Panc1 (cell line): Measurements from ENCODE around the gene TIMM13. TPM values are rescaled to one million over a fixed set of nuclear protein-coding genes. Genes with fewer than 3 reads are reported as not detected.

Source experiments
- ATAC-seq: fragments of 200-7000 bp; cut with Tn5 transposase; 2 replicates; pipeline ENCODE4 v1.9.1; 2020; ENCODE audit warnings: mild to moderate bottlenecking, moderate library complexity
- BruUV-seq: library from RNA; stranded (reverse); fragments of 400-500 nt; replicated peaks from 2 replicates; lab custom pipeline; 2021; lab: Mats Ljungman, UMichigan
- CTCF ChIA-PET: fragments of 300-600 bp; sonication (Branson Sonifier 250); formaldehyde crosslinking; loops from one replicate; lab custom pipeline; 2022; ENCODE audit warnings: antibody characterized with exemption; lab: Charles Lee
- POLR2A ChIA-PET: fragments of 300-600 bp; sonication (Branson Sonifier 250); formaldehyde crosslinking; loops from one replicate; lab custom pipeline; 2022; ENCODE audit warnings: antibody characterized with exemption; lab: Charles Lee
- DNase-seq: peaks from one replicate; pipeline ENCODE4 v3.0.0-alpha.2; 2010; ENCODE audit warnings: low read depth, low spot score
- H3K27ac ChIP-seq: 2 replicates; pipeline ENCODE4 v1.5.1; 2011; ENCODE audit warnings: mild to moderate bottlenecking, low read length, inconsistent platforms
- H3K27me3 ChIP-seq: fragments of 200-500 bp; sonication (Bioruptor generic); 2 replicates; pipeline ENCODE4 v1.6.0; 2014; ENCODE audit warnings: low read length, inconsistent platforms; ENCODE audit not compliant: control insufficient read depth, insufficient read depth
- H3K36me3 ChIP-seq: fragments of 200-500 bp; sonication (Bioruptor generic); 2 replicates; pipeline ENCODE4 v1.5.1; 2014; ENCODE audit warnings: inconsistent platforms, mild to moderate bottlenecking, low read length, moderate library complexity; ENCODE audit not compliant: control insufficient read depth, insufficient read depth
- H3K4me1 ChIP-seq: 2 replicates; pipeline ENCODE4 v1.5.1; 2011; ENCODE audit warnings: inconsistent platforms, mild to moderate bottlenecking, low read length, moderate library complexity; ENCODE audit not compliant: control insufficient read depth, insufficient read depth
- H3K4me3 ChIP-seq, 2 experiments: 2 replicates each; pipeline ENCODE4 v1.5.1; 2011 to 2012; ENCODE audit warnings: low read depth in 2 of 2, low read length in 2 of 2, mild to moderate bottlenecking in 2 of 2, inconsistent platforms in 1 of 2, moderate library complexity in 1 of 2
- H3K9me3 ChIP-seq: fragments of 200-500 bp; sonication (Bioruptor generic); 2 replicates; pipeline ENCODE4 v1.5.1; 2014; ENCODE audit warnings: low read depth, mild to moderate bottlenecking, inconsistent platforms, low read length, moderate library complexity; ENCODE audit not compliant: control insufficient read depth, insufficient read depth
- POLR2AphosphoS5 ChIP-seq: IDR thresholded peaks from 2 replicates; pipeline ENCODE4 v1.6.1; 2012; ENCODE audit warnings: mild to moderate bottlenecking, low read depth, low read length, moderate library complexity
- SIN3A ChIP-seq: IDR thresholded peaks from 2 replicates; pipeline ENCODE4 v1.6.1; 2012; ENCODE audit warnings: low read depth, mild to moderate bottlenecking, low read length, moderate library complexity, borderline replicate concordance; ENCODE audit not compliant: insufficient read depth
- TCF7L2 ChIP-seq: IDR thresholded peaks from 2 replicates; pipeline ENCODE4 v1.6.1; 2011; ENCODE audit warnings: mild to moderate bottlenecking, low read depth, low read length, inconsistent platforms
- in situ Hi-C: cut with HindIII; loops from 2 replicates; pipeline ENCODE4 v1.10.0; 2016; ENCODE audit warnings: low sequenced_read_pairs, low pct_unique_long_range_greater_than_20kb
- intact Hi-C: fragments of 100-400 bp; cut with micrococcal nuclease; formaldehyde crosslinking; loops from one replicate; pipeline ENCODE4 v1.10.0; 2022; ENCODE audit not compliant: unreplicated experiment
- microRNA-seq: library from miRNA; unstranded; fragments of <30 nt; microRNA quantifications from one replicate; pipeline ENCODE4 v1.1.0, GENCODE V29; 2020; ENCODE audit not compliant: unreplicated experiment
- total RNA-seq: library from RNA; stranded (reverse); gene quantifications from one replicate; pipeline ENCODE4 v1.2.1, GENCODE V29; 2021; ENCODE audit not compliant: unreplicated experiment
- TF ChIP-seq, protein P1 (sequence below): fragments of 450-650 bp; IDR thresholded peaks from 2 replicates; pipeline ENCODE4 v1.5.1; 2017; ENCODE audit warnings: mild to moderate bottlenecking
- TF ChIP-seq, protein P2 (sequence below), 2 experiments: IDR thresholded peaks; 2 replicates each; pipeline ENCODE4 v1.6.1; 2011 to 2012; ENCODE audit warnings: low read depth in 2 of 2, control low read depth in 1 of 2, low read length in 1 of 2, mild to moderate bottlenecking in 1 of 2, moderate library complexity in 1 of 2; ENCODE audit not compliant: insufficient read depth in 1 of 2

TIMM13 gene
- total RNA-seq, 1 experiment from 2014 or later, result 128 TPM

DNA sequence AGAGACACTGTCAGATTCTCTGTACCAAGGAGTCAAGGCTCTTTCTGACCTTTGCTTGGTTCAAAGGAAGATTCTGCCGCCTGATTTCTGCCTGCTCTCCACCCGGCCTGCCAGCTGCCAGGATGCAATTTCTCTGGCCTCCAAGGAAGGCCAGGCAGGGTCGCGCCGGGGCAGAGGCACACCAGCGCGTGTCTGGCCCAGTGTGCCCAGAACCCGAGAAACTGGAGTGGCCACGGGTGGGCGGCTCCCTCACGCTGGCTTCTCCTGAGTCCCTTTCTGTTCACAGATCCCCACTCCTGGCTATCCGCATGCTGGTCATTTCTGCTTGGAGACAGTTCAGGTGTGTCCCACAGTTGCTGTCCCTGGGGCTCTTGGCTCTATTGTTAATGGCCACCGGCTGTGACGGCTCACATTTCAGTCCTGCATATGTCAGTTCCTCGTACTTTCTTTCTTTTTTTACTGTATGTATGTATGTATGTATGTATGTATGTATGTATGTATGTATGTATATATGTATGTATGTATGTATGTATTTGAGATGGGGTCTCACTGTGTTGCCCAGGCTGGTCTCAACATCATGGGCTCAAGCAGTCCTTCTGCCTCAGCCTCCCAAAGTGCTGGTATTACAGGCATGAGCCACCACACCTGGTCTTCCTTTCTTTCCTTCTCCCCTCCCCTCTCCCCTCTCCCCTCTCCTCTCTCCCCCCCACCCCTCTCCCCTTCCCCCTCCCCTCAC, 50.4 kb downstream of the TIMM13 start:
- Histone ChIP-seq H3K4me1 (no peaks in the 10 kb centered on the region), H3K27ac (no peak overlapping the region), H3K9me3 (no peaks in the 10 kb centered on the region), H3K27me3 (no peaks in the 10 kb centered on the region), H3K4me3 (no peak overlapping the region), H3K36me3 (no peaks in the 10 kb centered on the region)
- DNase-seq, result no peak
- ATAC-seq, result peak; percentile 59; the same call in 1 of the 2 replicates
- intact Hi-C loops (no loop called here), in situ Hi-C loops (no loop called here)
- no TSS peak for BruUV-seq
- ChIA-PET POLR2A (no interaction called here), CTCF (no interaction called here)
- no peak for TF ChIP-seq TCF7L2
- TF ChIP-seq SIN3A, result no peak
- TF ChIP-seq POLR2AphosphoS5, result no peak
- TF ChIP-seq, protein P1, sequence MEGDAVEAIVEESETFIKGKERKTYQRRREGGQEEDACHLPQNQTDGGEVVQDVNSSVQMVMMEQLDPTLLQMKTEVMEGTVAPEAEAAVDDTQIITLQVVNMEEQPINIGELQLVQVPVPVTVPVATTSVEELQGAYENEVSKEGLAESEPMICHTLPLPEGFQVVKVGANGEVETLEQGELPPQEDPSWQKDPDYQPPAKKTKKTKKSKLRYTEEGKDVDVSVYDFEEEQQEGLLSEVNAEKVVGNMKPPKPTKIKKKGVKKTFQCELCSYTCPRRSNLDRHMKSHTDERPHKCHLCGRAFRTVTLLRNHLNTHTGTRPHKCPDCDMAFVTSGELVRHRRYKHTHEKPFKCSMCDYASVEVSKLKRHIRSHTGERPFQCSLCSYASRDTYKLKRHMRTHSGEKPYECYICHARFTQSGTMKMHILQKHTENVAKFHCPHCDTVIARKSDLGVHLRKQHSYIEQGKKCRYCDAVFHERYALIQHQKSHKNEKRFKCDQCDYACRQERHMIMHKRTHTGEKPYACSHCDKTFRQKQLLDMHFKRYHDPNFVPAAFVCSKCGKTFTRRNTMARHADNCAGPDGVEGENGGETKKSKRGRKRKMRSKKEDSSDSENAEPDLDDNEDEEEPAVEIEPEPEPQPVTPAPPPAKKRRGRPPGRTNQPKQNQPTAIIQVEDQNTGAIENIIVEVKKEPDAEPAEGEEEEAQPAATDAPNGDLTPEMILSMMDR, result no peak
- TF ChIP-seq, protein P2, sequence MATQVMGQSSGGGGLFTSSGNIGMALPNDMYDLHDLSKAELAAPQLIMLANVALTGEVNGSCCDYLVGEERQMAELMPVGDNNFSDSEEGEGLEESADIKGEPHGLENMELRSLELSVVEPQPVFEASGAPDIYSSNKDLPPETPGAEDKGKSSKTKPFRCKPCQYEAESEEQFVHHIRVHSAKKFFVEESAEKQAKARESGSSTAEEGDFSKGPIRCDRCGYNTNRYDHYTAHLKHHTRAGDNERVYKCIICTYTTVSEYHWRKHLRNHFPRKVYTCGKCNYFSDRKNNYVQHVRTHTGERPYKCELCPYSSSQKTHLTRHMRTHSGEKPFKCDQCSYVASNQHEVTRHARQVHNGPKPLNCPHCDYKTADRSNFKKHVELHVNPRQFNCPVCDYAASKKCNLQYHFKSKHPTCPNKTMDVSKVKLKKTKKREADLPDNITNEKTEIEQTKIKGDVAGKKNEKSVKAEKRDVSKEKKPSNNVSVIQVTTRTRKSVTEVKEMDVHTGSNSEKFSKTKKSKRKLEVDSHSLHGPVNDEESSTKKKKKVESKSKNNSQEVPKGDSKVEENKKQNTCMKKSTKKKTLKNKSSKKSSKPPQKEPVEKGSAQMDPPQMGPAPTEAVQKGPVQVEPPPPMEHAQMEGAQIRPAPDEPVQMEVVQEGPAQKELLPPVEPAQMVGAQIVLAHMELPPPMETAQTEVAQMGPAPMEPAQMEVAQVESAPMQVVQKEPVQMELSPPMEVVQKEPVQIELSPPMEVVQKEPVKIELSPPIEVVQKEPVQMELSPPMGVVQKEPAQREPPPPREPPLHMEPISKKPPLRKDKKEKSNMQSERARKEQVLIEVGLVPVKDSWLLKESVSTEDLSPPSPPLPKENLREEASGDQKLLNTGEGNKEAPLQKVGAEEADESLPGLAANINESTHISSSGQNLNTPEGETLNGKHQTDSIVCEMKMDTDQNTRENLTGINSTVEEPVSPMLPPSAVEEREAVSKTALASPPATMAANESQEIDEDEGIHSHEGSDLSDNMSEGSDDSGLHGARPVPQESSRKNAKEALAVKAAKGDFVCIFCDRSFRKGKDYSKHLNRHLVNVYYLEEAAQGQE (IDR thresholded peaks at IDR 0.05; ENCODE audit: insufficient read depth in 1 of 2, low read depth in 2 of 2, low read length in 1 of 2), result no peak

Small RNA genes within 50 kb of the gene (microRNA-seq; reads per million reads assigned to microRNA genes)
- gene MIR7108, result not detected

Other genes starting within 250 kb of the TIMM13 start
- gene PLEKHJ1, start 191.3 kb downstream of the TIMM13 start, total RNA-seq, result 78.6 TPM
- gene SF3A2, start 190.8 kb downstream of the TIMM13 start, total RNA-seq, result 103 TPM
- gene AMH, start 178.3 kb downstream of the TIMM13 start, total RNA-seq, result 21.9 TPM
- gene JSRP1, start 171.2 kb downstream of the TIMM13 start, total RNA-seq, result 0.51 TPM
- not detected for gene PEAK3, start 145.4 kb downstream of the TIMM13 start, total RNA-seq
- 0.13 TPM for gene LINGO3, start 119.4 kb downstream of the TIMM13 start, total RNA-seq
- gene LSM7, start 99.0 kb downstream of the TIMM13 start, total RNA-seq, result 97.3 TPM
- 76.0 TPM for gene SPPL2B, start 98.9 kb downstream of the TIMM13 start, total RNA-seq
- gene TMPRSS9, start 67.3 kb downstream of the TIMM13 start, total RNA-seq, result 0.23 TPM
- gene LMNB2, start 29.4 kb upstream of the TIMM13 start, total RNA-seq, result 159 TPM
- gene GADD45B, start 48.5 kb upstream of the TIMM13 start, total RNA-seq, result 56.2 TPM